22Rv1 (cell line): Measurements from ENCODE around the gene PHF5A.

ENCODE experiments used
- ZFX ChIP-seq: fragments of 450-650 bp; IDR thresholded peaks from 2 replicates; pipeline ENCODE4 v1.6.1; 2017; ENCODE audit warnings: antibody characterized with exemption, borderline replicate concordance
- TF ChIP-seq, protein P1 (sequence below): fragments of 450-650 bp; IDR thresholded peaks from 2 replicates; pipeline ENCODE4 v1.5.1; 2017; ENCODE audit warnings: mild to moderate bottlenecking

- TF ChIP-seq, protein P1, sequence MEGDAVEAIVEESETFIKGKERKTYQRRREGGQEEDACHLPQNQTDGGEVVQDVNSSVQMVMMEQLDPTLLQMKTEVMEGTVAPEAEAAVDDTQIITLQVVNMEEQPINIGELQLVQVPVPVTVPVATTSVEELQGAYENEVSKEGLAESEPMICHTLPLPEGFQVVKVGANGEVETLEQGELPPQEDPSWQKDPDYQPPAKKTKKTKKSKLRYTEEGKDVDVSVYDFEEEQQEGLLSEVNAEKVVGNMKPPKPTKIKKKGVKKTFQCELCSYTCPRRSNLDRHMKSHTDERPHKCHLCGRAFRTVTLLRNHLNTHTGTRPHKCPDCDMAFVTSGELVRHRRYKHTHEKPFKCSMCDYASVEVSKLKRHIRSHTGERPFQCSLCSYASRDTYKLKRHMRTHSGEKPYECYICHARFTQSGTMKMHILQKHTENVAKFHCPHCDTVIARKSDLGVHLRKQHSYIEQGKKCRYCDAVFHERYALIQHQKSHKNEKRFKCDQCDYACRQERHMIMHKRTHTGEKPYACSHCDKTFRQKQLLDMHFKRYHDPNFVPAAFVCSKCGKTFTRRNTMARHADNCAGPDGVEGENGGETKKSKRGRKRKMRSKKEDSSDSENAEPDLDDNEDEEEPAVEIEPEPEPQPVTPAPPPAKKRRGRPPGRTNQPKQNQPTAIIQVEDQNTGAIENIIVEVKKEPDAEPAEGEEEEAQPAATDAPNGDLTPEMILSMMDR: no peak
- TF ChIP-seq ZFX: no peak
Observed at GRCh38 chr22:41513391-41513790, 44.9 kb upstream of the PHF5A start.
